NCI-H146 treated with DMSO at 0.1 percent for 48 hours (cell line): Measurements from ENCODE around the gene RMND5A.

ENCODE experiments used
- DNase-seq: peaks from one replicate; lab custom pipeline; 2025; ENCODE audit not compliant: unreplicated experiment; lab: John Stamatoyannopoulos, UW

Gene RMND5A

GRCh38 chr2:86790676-86791572, 70.8 kb downstream of the RMND5A start, which contains the start of gene CD8A:
Gene CD8A (minus strand): TSS chr2:86790913. CDS start chr2:86790825, 88 bp downstream.
- peak; percentile 6 for DNase-seq

GRCh38 chr2:86791573-86791972, 71.5 kb downstream of the RMND5A start:
- DNase-seq: no peak

- DNase-seq: no peak
These were observed 73.7 kb downstream of the RMND5A start for GRCh38 chr2:86793752-86794151.

GRCh38 chr2:86794861-86795260, 74.8 kb downstream of the RMND5A start:
- DNase-seq: no peak

- no peak for DNase-seq
These were observed 80.9 kb downstream of the RMND5A start for GRCh38 chr2:86800856-86801567.

GRCh38 chr2:86806059-86806857, 86.2 kb downstream of the RMND5A start:
- no peak for DNase-seq

- DNase-seq: no peak
These were observed 87.0 kb downstream of the RMND5A start for GRCh38 chr2:86807133-86807467.

- DNase-seq: peak; percentile 55
These were observed 87.6 kb downstream of the RMND5A start for GRCh38 chr2:86807468-86808275.

GRCh38 chr2:86808315-86809161, 88.4 kb downstream of the RMND5A start:
- peak; percentile 82 for DNase-seq

- DNase-seq: no peak
These were observed 89.5 kb downstream of the RMND5A start for GRCh38 chr2:86809481-86810121.

- no peak for DNase-seq
These were observed 95.5 kb downstream of the RMND5A start for GRCh38 chr2:86815611-86816010.

- no peak for DNase-seq
These were observed 98.2 kb downstream of the RMND5A start for GRCh38 chr2:86818114-86818801.

GRCh38 chr2:86818957-86819356, 98.9 kb downstream of the RMND5A start:
- no peak for DNase-seq

GRCh38 chr2:86821306-86821705, 101.2 kb downstream of the RMND5A start:
- no peak for DNase-seq

GRCh38 chr2:86821842-86822241, 101.8 kb downstream of the RMND5A start:
- DNase-seq: no peak

GRCh38 chr2:86822668-86823345, 102.7 kb downstream of the RMND5A start:
- DNase-seq: no peak

- no peak for DNase-seq
These were observed 105.1 kb downstream of the RMND5A start for GRCh38 chr2:86825036-86825692.
